ENCODE data around the gene ING2.
"Not testable (repeated sequence)": the region's sequence is repeated elsewhere in the genome, so short reads cannot be mapped to it uniquely, and the experiment has no call there.

ING2 gene, protein sequence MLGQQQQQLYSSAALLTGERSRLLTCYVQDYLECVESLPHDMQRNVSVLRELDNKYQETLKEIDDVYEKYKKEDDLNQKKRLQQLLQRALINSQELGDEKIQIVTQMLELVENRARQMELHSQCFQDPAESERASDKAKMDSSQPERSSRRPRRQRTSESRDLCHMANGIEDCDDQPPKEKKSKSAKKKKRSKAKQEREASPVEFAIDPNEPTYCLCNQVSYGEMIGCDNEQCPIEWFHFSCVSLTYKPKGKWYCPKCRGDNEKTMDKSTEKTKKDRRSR

DNA sequence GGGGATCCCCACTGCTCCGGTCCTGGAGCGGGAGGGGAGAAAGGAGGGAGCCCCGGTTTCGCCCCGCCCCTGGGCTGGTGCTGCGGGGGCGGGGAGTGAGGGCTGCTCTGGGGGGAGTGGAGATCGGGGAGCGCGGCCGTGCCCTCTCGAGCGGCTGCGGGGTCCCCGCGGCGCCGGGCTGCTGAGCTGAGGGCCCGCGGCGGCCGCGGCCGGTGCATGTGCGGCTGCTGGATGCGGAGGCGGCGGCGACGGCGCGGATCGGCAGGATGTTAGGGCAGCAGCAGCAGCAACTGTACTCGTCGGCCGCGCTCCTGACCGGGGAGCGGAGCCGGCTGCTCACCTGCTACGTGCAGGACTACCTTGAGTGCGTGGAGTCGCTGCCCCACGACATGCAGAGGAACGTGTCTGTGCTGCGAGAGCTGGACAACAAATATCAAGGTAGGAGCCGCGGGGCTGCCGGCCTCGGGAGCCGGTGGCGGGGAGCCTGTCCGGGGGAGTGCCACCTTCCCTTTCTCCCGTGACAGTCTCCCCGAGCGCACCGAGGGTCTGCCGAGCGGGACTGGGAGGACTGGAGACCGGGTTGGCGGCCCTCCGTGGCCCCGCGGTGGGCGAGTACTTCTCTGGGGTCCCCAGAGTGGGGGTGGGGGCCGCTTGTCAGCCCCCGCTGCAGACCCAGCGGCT, at the start of gene ING2:
ING2 (plus strand) TSS at position 129 of the 681 bp plus-strand sequence; CDS start at position 267, 138 bp downstream.
- DNase-seq = peak in 34 of 56 donors; percentile 18 to 98 (median 81)

DNA sequence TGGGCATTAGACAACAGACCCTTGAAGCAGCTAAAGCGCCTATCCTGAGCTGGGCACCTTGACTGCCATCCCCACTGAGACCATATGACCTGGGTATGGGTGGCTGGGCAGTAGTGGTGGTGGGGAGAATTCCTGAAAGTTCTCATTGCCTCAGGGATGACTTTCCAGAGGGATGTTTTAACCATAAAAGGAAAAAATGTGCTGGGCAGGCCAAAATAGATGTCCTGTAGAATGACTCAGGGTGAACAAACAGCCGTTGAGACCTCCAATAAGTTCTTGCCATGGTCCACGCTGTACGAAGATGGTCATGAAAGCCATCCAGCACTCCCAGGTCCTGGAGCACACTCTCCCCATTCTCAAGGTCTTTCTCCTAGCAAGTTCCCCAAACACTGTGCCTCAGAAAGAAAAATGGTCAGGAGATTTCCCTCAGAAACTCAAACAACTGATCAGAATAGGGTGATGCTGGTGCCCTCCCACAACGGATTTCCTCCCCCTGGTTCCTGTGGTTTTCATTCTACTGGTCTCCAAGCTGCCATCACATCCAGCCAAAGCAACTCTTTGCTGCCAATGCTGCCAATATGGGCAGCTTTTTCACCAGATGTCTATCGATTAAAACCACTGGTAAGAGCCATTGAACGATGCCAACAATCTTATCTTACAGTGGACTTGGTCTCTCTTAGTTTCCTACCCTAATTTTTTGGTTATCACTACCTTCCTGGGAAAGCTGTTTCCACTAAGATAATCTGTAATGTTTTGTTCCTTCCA, 49.2 kb upstream of the ING2 start:
- no peak for DNase-seq

DNA sequence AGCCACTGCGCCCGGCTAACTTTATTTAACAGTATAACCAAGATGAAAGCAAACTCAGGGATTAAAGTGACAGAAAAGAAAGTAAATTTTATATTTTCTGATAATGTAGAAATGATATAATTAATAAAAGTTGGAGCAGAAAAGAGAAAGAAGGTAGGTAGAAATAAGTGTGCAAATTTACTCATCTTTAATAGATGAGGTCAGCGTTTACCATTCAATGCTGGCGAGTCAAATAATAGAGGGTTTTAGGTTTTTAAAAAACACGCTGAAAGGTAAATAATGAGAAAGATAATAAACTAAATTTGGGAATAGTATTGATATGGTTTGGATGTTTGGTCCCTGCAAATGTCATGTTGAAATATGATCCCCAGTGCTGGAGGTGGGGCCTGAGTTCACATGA, 46.9 kb upstream of the ING2 start:
- DNase-seq = no peak

DNA sequence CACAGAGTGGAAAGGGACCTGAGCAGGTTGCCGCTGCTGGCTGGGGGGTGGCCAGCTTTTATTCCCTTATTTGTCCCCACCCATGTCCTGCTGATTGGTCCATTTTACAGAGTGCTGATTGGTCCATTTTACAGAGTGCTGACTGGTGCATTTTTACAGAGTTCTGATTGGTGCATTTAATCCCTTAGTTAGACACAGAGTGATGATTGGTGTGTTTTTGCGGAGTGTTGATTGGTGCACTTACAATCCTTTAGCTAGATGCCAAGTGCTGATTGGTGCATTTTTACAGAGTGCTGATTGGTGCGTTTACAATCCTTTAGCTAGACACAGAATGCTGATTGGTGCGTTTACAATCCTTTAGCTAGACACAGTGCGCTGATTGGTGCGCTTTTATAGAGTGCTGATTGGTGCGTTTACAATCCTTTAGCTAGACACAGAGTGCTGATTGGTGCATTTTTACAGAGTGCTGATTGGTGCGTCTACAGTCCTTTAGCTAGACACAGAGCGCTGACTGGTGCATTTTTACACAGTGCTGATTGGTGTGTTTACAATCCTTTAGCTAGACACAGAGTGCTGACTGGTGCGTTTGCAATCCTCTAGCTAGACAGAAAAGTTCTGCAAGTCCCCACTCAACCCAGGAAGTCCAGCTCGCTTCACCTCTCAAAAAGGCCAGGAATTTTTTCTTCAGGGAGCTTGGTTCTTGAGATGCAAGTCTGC, 40.8 kb upstream of the ING2 start:
- not testable (repeated sequence) for DNase-seq

DNA sequence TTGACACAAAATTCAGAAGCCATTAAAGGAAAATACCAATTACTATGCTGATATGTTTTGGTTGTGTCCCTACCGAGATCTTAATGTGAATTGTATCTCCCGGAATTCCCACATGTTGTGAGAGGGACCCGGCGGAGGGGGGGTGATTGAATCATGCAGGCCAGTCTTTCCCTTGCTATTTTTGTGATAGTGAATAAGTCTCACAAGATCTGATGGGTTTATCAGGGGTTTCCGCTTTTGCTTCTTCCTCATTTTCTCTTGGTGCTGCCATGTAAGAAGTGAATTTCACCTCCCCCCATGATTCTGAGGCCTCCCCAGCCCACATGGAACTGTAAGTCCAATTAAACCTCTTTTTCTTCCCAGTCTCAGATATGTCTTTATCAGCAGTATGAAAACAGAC, 39.0 kb upstream of the ING2 start:
- not testable (repeated sequence) for DNase-seq

DNA sequence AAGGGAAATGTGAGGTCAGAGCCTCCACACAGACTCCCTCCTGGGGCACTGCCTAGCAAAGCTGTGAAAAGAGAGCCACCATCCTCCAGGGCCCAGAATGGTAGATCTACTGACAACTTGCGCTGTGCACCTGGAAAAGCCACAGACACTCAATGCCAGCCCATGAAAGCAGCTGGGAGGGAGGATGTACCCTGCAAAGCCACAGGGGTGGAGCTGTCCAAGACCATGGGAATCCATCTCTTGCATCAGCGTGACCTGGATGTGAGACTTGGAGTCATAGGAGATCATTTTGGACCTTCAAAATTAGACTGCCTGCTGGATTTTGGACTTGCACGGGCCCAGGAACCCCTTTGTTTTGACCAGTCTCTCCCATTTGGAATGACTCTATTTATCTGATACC, 37.6 kb upstream of the ING2 start:
- no peak for DNase-seq

DNA sequence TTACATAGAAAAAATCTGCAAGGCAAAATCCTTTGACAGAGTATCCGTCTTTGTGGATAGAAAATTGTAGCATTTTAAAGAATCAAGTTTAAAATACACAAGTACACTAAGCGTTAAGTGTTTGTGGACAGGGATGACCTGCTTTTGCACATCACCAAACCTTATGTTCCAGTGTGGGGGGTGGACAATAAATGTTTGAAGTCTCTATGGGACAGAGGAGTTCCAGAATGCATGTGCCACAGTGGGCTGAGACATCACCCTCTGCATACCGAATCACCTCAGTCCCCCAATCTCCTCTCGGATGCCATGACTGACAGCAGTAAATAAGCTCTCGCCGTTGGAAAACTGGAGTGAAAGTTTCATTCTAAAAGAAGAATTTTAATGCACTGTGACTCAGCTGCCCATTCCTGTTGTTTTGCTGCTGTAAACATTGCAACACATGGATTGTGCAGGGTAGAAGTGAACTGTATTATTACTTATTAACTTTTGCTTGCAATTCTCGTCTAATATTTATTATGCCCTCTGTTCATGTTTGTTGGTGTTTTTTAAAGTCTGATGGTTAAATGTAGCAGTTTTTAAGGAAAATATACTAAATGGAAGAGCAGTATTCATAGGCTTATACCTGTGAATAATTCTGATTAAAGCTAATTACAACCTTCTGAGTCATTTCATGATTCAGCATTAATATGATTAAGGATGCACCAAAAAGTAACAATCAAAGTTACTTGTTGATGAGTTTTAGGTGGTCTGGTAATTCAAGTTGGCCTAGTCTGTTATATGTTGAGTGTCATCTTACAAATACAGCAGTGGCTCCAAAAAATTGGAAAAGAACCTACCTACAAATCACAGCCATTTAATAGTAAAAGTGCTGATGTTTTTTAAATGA, 36.4 kb upstream of the ING2 start:
- no peak for DNase-seq

- no peak for DNase-seq
Measured at GRCh38 chr4:183469285-183469684, 35.6 kb upstream of the ING2 start.

- no peak for DNase-seq
Measured at GRCh38 chr4:183469936-183470335, 34.9 kb upstream of the ING2 start.

- no peak for DNase-seq
Measured at GRCh38 chr4:183470821-183471220, 34.0 kb upstream of the ING2 start.

DNA sequence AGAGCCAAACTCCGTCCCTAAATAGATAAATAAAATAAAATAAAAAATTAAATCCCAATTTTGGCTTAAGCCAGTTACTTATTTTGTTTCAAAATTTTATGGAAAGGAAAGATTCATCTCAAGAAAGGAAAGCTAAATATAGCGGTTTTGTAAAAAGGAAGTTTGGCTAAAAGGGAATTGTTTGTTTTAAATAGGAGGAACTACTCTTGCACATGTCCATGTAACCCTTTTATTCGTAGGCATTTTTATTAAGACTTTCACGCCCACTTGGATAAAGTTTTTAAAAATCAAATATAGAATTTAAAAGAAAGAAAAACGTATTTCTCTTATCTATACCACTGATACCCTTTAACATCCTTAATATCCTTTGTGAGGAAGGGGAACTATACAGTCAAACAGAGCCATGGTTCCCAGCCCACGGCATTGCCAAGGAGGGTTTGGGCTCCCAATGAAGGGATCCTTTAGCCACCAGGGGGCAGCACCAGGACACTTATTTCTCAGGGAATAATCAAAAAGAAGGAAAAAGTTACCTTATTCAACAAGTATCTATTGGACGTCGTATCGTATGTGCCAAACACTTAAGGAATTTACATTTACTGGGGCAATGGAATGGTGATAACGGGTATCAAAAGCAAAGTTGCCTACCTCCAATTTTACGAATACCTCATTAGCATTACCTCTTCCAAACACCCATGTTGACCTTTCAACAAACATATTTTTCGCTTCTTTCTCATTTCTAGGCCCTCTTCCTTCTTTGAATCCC, 32.7 kb upstream of the ING2 start:
- DNase-seq = peak in 55 of 56 donors; percentile 3 to 94 (median 50)

GRCh38 chr4:183478123-183478522, 26.7 kb upstream of the ING2 start:
- no peak for DNase-seq

DNA sequence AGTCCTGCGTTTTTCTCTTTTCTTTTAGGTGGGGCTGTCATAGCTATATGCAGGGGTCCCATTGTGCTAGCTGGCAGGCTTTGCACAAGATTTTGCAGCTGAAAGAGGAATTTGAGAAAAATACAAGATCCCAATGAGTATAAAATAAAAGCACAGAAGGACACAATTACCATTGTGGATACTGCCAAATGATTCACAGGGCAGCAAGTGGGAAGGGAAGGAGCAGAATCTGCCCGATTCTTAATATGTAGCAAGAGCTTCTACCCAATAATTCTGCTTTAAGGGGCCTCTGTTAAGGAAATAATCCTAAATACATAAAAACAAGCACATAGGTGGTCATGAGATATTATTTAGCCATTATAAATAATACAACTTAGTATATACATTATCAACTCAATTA, 25.9 kb upstream of the ING2 start:
- no peak for DNase-seq

DNA sequence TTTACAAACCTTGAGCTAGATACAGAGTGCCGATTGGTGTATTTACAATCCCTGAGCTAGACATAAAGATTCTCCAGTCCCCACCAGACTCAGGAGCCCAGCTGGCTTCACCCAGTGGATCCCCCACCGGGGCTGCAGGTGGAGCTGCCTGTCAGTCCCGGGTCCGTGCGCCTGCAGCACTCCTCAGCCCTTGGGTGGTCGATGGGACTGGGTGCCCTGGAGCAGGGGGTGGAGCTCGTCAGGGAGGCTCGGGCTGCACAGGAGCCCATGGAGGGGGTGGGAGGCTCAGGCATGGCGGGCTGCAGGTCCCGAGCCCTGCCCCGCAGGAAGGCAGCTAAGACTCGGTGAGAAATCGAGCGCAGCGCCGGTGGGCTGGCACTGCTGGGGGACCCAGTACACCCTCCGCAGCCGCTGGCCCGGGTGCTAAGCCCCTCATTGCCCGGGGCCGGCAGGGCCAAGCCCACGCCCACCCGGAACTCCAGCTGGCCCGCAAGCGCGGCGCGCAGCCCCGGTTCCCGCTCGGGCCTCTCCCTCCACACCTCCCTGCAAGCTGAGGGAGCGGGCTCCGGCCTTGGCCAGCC, 22.3 kb upstream of the ING2 start:
- DNase-seq = not testable (repeated sequence)

DNA sequence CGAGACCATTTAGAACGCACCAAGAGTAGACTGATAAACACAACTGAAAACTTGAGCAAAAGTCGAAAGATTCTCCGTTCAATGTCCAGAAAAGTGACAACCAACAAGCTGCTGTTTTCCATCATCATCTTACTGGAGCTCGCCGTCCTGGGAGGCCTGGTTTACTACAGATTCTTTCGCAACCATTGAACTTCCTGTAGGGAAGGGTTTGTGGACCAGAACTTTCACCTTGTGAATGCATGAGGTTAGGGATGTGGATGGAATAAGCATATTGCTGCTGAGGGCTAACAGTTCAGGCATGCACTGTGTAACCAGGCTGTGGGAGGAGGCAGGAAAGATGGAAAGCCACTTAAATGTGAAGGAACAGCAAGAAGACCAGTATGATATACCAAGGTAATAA, 20.9 kb upstream of the ING2 start:
- DNase-seq = no peak

DNA sequence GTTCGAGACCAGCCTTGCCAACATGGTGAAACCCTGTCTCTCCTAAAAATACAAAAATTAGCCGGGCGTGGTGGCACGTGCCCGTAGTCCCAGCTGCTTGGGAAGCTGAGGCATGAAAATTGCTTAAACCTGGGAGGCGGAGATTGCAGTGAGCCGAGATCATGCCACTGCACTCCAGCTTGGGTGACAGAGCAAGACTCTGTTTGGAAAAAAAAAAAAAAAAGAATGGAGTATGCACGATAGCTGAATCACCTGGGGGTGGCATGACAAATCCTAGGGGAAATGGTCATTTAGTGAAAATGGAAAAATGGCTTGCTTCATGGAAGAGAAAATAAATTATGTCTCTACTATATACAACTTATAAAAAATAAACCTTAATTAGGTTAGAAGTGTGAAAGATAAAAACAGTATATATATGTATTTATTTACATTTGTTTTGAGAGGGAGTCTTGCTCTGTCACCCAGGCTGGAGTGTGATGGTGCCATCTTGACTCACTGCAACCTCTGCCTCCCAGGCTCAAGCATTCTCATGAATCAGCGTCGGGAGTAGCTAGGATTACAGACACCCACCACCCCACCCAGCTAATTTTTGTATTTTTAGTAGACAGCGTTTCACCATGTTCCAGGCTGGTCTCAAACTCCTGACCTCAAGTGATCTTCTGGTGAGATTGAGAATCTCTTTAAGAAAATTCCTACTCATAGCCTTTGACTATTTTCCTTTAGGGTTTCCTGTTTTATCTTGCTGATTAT, 19.3 kb upstream of the ING2 start:
- DNase-seq = no peak

- no peak for DNase-seq
Measured at GRCh38 chr4:183492791-183493222, 12.1 kb upstream of the ING2 start.

GRCh38 chr4:183493246-183493645, 11.6 kb upstream of the ING2 start:
- DNase-seq = no peak

DNA sequence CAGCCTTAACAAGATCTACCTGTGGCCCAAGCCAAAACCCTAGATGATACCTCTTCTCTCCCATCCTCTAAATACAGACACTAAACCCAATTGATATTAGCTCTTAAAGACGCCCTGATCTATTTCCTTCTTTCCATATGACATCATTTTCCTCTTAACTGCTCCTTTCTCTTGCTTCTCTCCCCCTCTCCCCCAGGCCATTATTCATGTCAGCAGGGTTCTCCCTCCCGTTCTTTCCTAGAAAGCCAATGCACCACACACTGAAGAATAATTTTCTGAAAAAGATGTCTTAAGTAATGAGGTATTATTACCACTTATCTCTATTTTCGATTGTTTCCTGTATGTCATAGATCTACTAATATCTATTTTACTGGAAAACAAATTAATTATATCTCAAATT, 9.7 kb upstream of the ING2 start:
- DNase-seq = no peak
